Measurements from ENCODE around the gene ZNF714. TPM values are rescaled to one million over a fixed set of nuclear protein-coding genes. Genes with fewer than 3 reads are reported as not detected.

The ZNF714 gene
- polyA plus RNA-seq, 3 donors = 1.7 to 5.8 (median 2.4) TPM

- no peak for DNase-seq
- Histone ChIP-seq H3K9me3 (replicated peaks in 1 of 2; ENCODE audit: control insufficient read depth in 1 of 2, insufficient read depth in 1 of 2, low read length in 2 of 2) (peaks cover 3 to 16% of the 10 kb centered on the region in 2 donors), H3K79me2 (ENCODE audit: insufficient read depth, low read length) (no peaks in the 10 kb centered on the region), H3K4me2 (replicated peaks; ENCODE audit: extremely low read depth, low read length, poor library complexity, severe bottlenecking) (no peak overlapping the region), H2AFZ (ENCODE audit: insufficient read depth, low read depth, low read length, poor library complexity, severe bottlenecking) (no peak overlapping the region), H3K4me1 (ENCODE audit: control insufficient read depth in 1 of 2, insufficient read depth in 2 of 2, low read length in 2 of 2) (no peaks in the 10 kb centered on the region), H3K9ac (ENCODE audit: insufficient read depth, low read length, poor library complexity, severe bottlenecking) (no peak overlapping the region), H3K36me3 (replicated peaks in 1 of 2; ENCODE audit: control insufficient read depth in 1 of 2, insufficient read depth in 2 of 2, low read length in 2 of 2) (no peaks in the 10 kb centered on the region), H4K20me1 (ENCODE audit: insufficient read depth, low read length) (no peaks in the 10 kb centered on the region), H3K27ac (ENCODE audit: low read depth in 1 of 2, low read length in 2 of 2) (no peak overlapping the region), H3K4me3 (replicated peaks in 1 of 3; ENCODE audit: low read depth in 2 of 3, low read length in 3 of 3) (no peak overlapping the region), H3K27me3 (ENCODE audit: control insufficient read depth in 2 of 2, insufficient read depth in 2 of 2, low read length in 2 of 2) (no peaks in the 10 kb centered on the region)
- H3K9me3 Mint-ChIP-seq = peaks cover 6 to 25% (median 15%) of the 10 kb centered on the region in 7 donors
- no peak overlapping the region for H3K27ac Mint-ChIP-seq
- H3K27me3 Mint-ChIP-seq (ENCODE audit: low read depth in 3 of 3) = peaks cover 0 to 1% (median 0%) of the 10 kb centered on the region in 3 donors
- H3K4me3 Mint-ChIP-seq = no peak overlapping the region
- 90% methylated on average over 2 of the region's 4 CpGs for WGBS (ENCODE audit: insufficient coverage)
- intact Hi-C loops (cut with micrococcal nuclease) = no loop called here
- H3K36me3 Mint-ChIP-seq = peaks cover 0 to 4% of the 10 kb centered on the region in 2 donors
- no peak for TF ChIP-seq CTCF (IDR thresholded peaks at IDR 0.05)
- no peaks in the 10 kb centered on the region for H3K4me1 Mint-ChIP-seq
These were observed 45.9 kb downstream of the ZNF714 start for GRCh38 chr19:21127898-21128297.

- Histone ChIP-seq H3K79me2 (ENCODE audit: insufficient read depth, low read length) (no peaks in the 10 kb centered on the region), H3K36me3 (replicated peaks in 1 of 2; ENCODE audit: control insufficient read depth in 1 of 2, insufficient read depth in 2 of 2, low read length in 2 of 2) (no peaks in the 10 kb centered on the region), H3K9me3 (replicated peaks in 1 of 2; ENCODE audit: control insufficient read depth in 1 of 2, insufficient read depth in 1 of 2, low read length in 2 of 2) (peaks cover 6 to 25% of the 10 kb centered on the region in 2 donors), H4K20me1 (ENCODE audit: insufficient read depth, low read length) (no peaks in the 10 kb centered on the region), H3K4me2 (replicated peaks; ENCODE audit: extremely low read depth, low read length, poor library complexity, severe bottlenecking) (no peak overlapping the region), H2AFZ (ENCODE audit: insufficient read depth, low read depth, low read length, poor library complexity, severe bottlenecking) (no peak overlapping the region), H3K4me3 (replicated peaks in 1 of 3; ENCODE audit: low read depth in 2 of 3, low read length in 3 of 3) (no peak overlapping the region), H3K27ac (ENCODE audit: low read depth in 1 of 2, low read length in 2 of 2) (no peak overlapping the region), H3K4me1 (ENCODE audit: control insufficient read depth in 1 of 2, insufficient read depth in 2 of 2, low read length in 2 of 2) (no peaks in the 10 kb centered on the region), H3K27me3 (ENCODE audit: control insufficient read depth in 2 of 2, insufficient read depth in 2 of 2, low read length in 2 of 2) (no peaks in the 10 kb centered on the region), H3K9ac (ENCODE audit: insufficient read depth, low read length, poor library complexity, severe bottlenecking) (no peak overlapping the region)
- Mint-ChIP-seq H3K27me3 (ENCODE audit: low read depth in 3 of 3) (peaks cover 0 to 1% (median 0%) of the 10 kb centered on the region in 3 donors), H3K4me3 (no peak overlapping the region), H3K27ac (no peak overlapping the region), H3K4me1 (no peaks in the 10 kb centered on the region), H3K9me3 (peaks cover 14 to 26% (median 16%) of the 10 kb centered on the region in 7 donors), H3K36me3 (peaks cover 0 to 4% of the 10 kb centered on the region in 2 donors)
- no peak for TF ChIP-seq CTCF (IDR thresholded peaks at IDR 0.05)
- WGBS (ENCODE audit: insufficient coverage) = 83% methylated on average over 5 of the region's 6 CpGs
- intact Hi-C loops (cut with micrococcal nuclease) = no loop called here
- DNase-seq = no peak
These were observed 47.1 kb downstream of the ZNF714 start for GRCh38 chr19:21128901-21129698.
